ENCODE results near the gene SVEP1.

GRCh38 chr9:110389148-110389750 is 190.3 kb downstream of the SVEP1 start:
- no peak for TF ChIP-seq EZH2 (IDR thresholded peaks at IDR 0.05; ENCODE audit: low read length, unreplicated experiment)
- TF ChIP-seq CTCF (conservative IDR thresholded peaks at IDR 0.05; ENCODE audit: low read depth, low read length): no peak
